HG03521 (cell line): ENCODE results near the gene IDI2.

ENCODE experiments used
- ATAC-seq: cut with Tn5 transposase; IDR thresholded peaks from one replicate; pipeline ENCODE4 v1.9.1; 2021; ENCODE audit warnings: mild to moderate bottlenecking, moderate library complexity; ENCODE audit not compliant: unreplicated experiment

IDI2 gene

DNA sequence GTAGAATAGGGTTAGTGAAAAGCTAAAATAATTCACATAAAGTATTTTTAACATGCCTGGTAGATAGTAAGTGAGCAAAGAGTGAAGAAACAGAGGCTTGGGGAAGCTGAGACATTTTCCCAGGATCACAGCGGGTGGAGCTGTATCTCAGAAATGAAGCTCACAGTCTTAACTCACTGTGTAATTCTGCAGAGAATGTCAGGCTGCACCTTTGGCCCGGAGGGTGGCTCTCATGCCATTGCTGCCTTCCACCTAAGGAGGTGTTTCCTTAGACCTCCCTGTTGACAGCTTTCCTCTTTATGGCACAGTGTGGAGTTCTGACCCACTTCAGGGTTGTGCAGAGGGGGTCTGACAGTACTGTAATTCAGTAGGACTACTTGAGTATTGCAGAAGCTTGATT lies 40.3 kb downstream of the IDI2 start:
- no peak for ATAC-seq

DNA sequence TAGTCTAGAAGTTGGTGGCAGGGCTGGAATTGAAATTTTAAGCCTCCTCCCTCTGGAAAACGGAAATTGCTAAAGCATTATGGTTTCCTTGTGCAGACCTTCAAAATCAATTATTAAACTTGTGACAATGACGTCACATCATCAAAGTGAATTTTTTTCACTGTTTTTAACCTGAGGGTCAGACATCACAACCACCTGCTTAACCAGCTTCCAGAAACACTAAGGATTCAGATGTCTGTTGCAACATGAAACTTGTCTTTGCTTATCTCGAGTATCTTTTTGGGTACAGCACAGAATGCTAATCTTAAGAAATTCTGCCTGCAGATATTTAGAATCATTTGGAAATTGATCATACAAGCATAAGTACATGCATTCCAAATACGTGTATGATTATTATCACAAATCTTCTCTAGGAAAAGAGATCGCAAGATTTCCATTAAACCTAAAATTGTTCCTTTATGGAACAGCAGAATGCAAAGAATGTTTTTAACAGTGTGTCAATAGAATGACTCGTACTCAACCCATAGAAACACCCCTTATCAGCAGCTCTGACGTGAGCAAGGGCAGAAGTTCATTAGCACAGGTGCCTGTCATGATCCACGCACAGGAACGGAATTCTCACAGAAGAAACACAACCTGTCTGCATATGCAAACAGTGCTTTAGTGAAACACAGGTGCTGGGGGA lies 41.5 kb downstream of the IDI2 start:
- ATAC-seq: no peak

DNA sequence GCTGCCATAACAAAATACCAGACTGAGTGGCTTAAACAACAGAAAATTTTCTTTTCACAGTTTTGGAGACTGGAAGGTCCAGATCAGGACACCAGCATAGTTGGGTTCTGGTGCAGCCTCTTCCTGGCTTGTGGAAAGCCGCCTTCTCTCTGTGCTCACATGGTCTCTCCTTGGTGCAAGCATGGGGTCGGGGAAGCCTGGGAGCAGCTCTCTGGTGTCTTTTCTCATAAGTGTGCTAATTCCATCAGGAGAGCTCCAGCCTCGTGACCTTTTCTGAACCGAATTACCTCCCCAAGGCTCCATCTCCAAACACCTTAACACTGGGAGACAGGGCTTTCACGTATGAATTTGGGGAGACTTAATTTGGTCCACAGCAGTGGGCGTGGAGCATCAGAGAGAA lies 42.3 kb downstream of the IDI2 start:
- no peak for ATAC-seq

DNA sequence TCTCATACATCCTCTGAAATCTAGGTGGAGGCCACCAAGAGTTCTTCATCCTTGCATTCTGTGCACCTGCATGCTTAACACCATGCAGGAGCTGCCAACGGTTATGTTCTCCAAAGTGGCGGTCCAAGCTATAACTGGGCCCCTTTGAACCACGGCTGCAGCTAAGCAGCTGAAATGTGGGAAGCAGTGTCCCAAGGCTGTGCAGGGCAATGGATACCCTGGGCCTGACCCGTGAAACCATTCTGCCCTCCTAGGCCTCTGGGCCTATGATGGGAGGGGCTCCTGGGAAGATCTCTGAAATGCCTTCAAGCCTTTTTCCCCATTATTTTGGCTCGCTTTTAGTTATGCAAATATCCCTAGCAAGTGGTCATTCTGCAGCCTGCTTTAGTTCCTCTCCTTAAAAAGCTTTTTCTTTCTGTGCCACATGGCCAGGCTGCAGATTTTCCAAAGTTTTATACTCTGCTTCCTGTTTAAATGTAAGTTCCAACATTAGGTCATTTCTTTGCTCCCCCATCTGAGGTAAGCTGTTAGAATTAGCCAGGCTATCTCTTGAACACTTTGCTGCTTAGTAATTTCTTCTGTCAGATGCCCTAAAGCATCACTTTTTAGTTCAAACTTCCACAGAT lies 45.1 kb downstream of the IDI2 start:
- ATAC-seq: no peak

DNA sequence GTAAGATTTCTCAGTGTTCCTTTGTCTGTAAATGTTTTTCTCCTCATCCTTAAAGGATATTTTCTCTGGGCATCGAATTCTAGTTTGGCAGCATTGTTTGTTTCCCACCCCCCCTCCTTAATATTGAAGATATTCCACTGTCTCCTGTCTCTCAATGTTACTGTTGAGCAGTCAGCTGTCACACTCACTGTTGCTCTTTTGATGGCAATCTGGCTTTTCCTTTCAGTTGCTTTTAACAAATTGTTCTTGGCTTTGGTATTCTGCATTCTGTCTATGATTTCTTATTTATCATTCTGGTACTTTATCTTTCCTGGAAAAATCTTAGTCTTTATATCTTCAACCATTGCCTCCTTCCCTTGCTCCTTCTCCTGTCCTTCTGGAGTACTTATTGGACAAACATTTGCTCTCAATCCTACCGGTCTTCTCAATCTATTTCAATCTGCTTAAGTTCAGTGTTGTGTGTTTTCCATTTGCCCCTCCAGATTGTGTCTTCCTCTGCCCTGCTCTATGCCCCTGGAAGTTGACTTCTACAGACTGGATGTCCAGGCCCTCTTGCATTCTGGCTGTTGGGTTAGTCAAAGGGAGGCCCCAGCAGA lies 46.7 kb downstream of the IDI2 start:
- ATAC-seq: no peak

DNA sequence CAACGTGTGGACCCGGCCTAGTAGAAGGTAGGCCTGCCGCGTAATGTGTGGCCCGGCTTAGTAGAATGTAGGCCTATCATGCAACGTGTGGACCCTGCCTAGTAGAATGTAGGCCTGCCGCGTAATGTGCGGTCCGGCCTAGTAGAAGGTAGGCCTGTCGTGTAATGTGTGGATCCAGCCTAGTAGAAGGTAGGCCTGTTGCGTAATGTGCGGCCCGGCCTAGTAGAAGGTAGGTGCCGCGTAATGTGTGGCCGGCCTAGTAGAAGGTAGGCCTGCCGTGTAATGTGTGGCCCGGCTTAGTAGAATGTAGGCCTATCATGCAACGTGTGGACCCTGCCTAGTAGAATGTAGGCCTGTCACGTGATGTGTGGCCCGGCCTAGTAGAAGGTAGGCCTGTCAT lies 49.3 kb downstream of the IDI2 start:
- no peak for ATAC-seq

DNA sequence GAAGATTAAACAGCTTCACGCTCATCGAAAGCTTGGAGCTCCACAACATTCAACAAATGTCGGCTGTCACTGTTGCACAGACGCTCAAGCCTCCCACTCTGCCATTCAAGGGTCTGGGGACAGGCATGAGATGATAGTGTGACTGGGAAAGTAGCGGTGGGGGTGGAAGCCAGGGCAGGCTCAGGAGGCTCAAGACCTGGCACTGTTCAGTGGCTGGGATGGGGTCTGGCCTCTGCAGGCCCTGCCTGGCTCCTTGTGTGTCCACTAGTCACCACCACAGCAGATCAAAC lies 50.9 kb downstream of the IDI2 start:
- ATAC-seq: no peak

DNA sequence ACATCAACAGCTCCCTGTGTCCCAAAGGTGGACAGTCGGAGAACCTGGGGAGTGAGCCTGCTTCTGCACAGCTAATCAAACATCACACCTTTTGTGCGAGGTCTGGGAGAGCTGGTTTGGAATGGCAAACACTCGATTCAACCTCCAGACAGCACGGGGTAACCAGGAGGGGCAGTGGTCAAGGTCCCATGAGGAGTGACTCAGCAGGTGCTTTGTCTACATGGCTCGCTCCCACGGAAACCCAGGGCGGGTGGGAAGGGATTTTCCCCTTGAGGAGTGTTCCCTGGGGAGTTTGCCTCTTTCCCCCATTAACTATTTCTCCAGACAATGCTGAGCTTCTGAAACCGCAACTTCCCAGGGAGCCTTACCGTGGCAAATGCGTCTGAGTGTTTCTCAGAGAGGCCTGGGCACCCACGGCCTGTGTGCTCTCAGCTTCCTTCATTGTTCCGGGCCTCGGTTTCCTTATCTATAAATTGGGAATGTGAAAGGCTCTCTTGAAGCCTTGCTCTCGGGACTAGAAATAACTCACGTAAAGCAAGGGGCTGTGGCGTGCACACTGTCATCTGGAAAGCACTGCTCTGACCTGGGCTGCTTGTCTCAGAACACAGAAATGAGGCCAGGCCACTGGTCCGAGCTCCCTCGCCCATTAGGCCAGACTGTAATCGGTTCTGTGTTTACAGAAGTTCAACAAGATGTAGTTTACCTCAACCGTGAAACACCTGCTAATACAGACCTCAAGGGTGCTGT lies 51.4 kb downstream of the IDI2 start:
- ATAC-seq: no peak

DNA sequence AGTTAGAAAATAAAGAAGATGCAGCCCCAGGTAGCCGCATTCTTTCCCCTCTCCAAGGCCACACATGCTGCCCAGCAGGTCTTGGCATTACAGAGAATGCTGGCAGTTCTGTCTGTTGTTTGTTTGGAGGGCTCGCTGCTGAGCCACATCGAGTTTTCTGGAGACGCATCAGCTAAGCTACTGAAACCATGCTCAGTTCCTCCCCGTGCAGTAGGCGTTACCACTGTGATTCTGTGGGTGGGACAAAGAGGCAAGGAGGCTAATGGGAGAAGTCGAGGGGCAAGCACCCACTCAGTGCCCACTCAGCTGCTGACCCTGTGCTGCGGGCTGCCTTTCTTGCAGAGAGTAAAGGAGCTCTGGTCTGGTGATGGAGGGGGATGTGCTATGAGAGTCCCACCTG lies 52.9 kb downstream of the IDI2 start:
- ATAC-seq: no peak

DNA sequence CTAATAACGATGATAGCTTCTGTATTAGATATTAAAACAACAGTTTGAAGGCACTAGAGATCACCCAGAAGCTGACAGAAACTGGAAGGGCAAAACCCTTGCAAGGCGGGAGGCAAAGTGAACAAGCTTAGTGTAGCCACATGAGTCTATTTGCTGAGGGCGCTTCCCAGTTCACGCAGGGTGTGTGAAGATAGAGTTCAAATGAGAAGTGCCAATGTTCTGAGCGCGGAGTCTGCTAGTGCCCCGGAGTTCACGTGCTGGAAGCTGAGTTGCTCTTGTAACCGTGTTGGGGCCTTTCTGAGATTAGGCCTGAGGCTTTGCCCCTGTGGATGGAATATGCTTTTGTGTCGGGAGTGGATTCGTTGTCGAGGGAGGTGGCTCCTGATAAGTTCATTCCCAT lies 54.0 kb downstream of the IDI2 start:
- ATAC-seq: no peak

DNA sequence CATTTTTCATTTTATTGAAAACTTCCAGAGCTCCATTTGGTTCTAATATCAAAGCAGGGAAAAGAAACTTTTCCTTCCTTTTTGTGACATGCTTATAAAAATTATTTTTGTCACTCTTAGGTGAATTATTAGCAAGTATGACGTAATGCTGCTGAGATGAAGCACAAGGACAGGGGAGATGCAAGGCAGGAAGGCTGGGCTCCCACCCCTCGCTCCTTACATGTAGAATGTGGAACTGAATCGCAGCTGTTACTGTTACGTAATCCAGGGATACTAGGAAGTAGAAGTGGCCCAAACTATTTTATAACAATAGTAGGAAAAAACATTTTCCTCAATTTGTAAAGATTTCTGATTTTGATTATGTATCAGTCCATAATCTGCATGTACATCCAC lies 54.5 kb downstream of the IDI2 start:
- no peak for ATAC-seq

DNA sequence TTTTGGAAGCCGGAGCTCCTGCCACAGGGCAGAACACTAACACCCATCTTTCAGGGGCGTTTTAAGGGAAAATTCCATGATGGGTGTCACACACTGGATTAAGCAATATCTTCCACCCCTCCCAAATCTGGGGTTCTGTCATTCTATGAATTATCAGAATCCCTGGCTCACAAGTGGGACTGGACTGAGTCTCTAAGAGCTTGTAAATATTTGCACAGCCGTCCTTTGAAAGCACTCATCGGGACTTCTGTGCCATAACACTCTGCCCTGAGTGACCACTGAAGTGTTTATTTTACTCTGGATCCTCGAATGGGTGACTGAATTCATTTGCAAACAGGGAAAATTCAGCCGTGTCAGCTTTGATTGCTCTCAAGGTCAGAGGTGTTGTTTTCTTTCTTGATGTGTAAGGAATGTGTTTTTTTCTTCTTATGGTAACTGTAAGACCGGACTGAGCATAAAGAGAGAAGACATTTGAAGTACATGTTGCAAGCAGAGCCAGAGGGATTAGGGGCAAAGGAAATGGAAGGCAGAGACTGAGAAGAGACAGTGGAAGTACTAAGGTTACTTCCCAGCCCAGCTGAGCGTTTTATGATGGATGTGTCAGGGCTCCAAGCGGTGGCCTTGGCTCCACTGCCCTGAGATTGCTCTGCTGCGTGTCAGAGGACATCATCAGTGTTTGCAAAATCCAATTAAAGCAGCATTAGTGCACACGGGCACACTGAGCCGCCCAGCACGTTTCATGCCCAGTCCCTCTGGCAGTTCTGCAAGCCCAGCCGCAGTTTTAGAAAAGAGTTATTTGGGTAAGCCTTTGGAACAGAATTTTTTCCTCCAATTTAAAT lies 55.1 kb downstream of the IDI2 start:
- ATAC-seq: no peak

DNA sequence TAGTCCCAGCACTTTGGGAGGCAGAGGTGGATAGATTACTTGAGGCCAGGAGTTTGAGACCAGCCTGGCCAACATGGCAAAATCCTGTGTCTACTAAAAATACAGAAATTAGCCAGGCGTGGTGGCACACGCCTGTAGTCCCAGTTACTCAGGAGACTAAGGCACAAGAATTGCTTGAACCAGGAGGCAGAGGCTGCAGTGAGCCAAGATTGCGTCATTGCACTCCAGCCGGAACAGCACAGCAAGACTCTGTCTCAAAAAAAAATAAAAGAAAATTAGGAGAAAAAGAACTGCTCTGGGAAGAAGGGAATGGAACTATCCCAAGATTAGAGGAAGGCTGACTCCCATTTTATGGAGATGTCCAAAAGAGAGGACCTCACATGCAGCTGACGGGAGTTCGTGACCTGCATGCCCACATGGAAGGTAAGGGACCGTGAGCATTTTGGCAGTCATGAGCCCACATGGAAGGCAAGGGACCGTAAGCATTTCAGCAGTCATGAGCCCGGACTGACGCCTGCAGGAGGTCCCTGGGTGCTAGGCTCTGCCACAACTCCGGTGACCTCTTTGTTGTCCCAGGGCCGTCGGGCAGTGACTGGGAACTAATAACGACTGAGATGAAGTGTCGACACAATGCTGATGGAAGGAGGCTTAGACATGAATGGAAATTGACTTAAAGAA lies 56.0 kb downstream of the IDI2 start:
- no peak for ATAC-seq
